Liver (tissue), 9 donors: ENCODE measurements around the gene ATXN7L3. TPM values are rescaled to one million over a fixed set of nuclear protein-coding genes. Genes with fewer than 3 reads are reported as not detected.

ENCODE experiments used
- DNase-seq: peaks from one replicate; pipeline ENCODE4 v3.0.0-alpha.2; 2017; ENCODE audit warnings: low spot score
- H3K27ac ChIP-seq, 2 donors: one replicate each; pipeline ENCODE4 v1.7.0; 2013; ENCODE audit warnings: inconsistent platforms in 2 of 2, low read length in 2 of 2, control low read depth in 1 of 2, low read depth in 1 of 2, mild to moderate bottlenecking in 1 of 2
- H3K27me3 ChIP-seq, 4 donors: one replicate each; pipeline versions ENCODE4 v1.6.1 to v1.7.0; 2013; ENCODE audit warnings: low read length in 3 of 4, inconsistent platforms in 1 of 4, mild to moderate bottlenecking in 1 of 4, moderate library complexity in 1 of 4; ENCODE audit not compliant: control insufficient read depth in 4 of 4, insufficient read depth in 4 of 4
- H3K36me3 ChIP-seq, 4 donors: one replicate each; pipeline versions ENCODE4 v1.6.1 to v1.7.0; 2013; ENCODE audit warnings: low read length in 3 of 4, mild to moderate bottlenecking in 3 of 4, low read depth in 1 of 4, moderate library complexity in 1 of 4; ENCODE audit not compliant: control insufficient read depth in 4 of 4, insufficient read depth in 3 of 4
- H3K4me1 ChIP-seq, 4 donors: one replicate each; pipeline versions ENCODE4 v1.6.1 to v1.7.0; 2013; ENCODE audit warnings: low read length in 3 of 4, mild to moderate bottlenecking in 3 of 4, moderate library complexity in 1 of 4; ENCODE audit not compliant: control insufficient read depth in 4 of 4, insufficient read depth in 4 of 4
- H3K4me3 ChIP-seq, 3 donors: one replicate each; pipeline versions ENCODE4 v1.6.1 to v1.7.0; 2013; ENCODE audit warnings: low read length in 3 of 3, control low read depth in 1 of 3, low read depth in 1 of 3, mild to moderate bottlenecking in 1 of 3
- H3K9ac ChIP-seq, 2 donors: one replicate each; pipeline ENCODE4 v1.7.0; 2013; ENCODE audit warnings: low read length in 2 of 2, mild to moderate bottlenecking in 2 of 2, moderate library complexity in 2 of 2, control low read depth in 1 of 2, low read depth in 1 of 2
- H3K9me3 ChIP-seq, 4 donors: one replicate each; pipeline versions ENCODE4 v1.6.1 to v1.7.0; 2013; ENCODE audit warnings: low read length in 3 of 4; ENCODE audit not compliant: control insufficient read depth in 4 of 4
- ATF3 ChIP-seq: IDR thresholded peaks from 2 replicates; pipeline ENCODE4 v1.6.1; 2016; ENCODE audit warnings: antibody characterized with exemption
- EGR1 ChIP-seq, 2 donors: IDR thresholded peaks; 2 replicates each; pipeline ENCODE4 v1.6.1; 2016 to 2018; ENCODE audit warnings: antibody characterized with exemption in 2 of 2, low read depth in 2 of 2
- FOXA1 ChIP-seq: IDR thresholded peaks from 2 replicates; pipeline ENCODE4 v1.6.1; 2016; ENCODE audit warnings: antibody characterized with exemption
- FOXA2 ChIP-seq: IDR thresholded peaks from 2 replicates; pipeline ENCODE4 v1.6.1; 2016; ENCODE audit warnings: antibody characterized with exemption
- GABPA ChIP-seq, 2 donors: IDR thresholded peaks in 1 of 2; conservative IDR thresholded peaks in 1 of 2; 2 replicates each; pipeline ENCODE4 v1.6.1; 2016; ENCODE audit warnings: antibody characterized with exemption in 2 of 2, mild to moderate bottlenecking in 1 of 2, moderate library complexity in 1 of 2
- HNF4A ChIP-seq, 2 donors: conservative IDR thresholded peaks; 2 replicates each; pipeline ENCODE4 v1.6.1; 2016; ENCODE audit warnings: antibody characterized with exemption in 2 of 2, mild to moderate bottlenecking in 2 of 2
- HNF4G ChIP-seq: IDR thresholded peaks from 2 replicates; pipeline ENCODE4 v1.6.1; 2016; ENCODE audit warnings: antibody characterized with exemption
- JUND ChIP-seq, 2 donors: IDR thresholded peaks; 2 replicates each; pipeline ENCODE4 v1.6.1; 2016; ENCODE audit warnings: antibody characterized with exemption in 2 of 2
- NR2F2 ChIP-seq: IDR thresholded peaks from 2 replicates; pipeline ENCODE4 v1.6.1; 2016; ENCODE audit warnings: antibody characterized with exemption
- RAD21 ChIP-seq, 2 donors: IDR thresholded peaks; 2 replicates each; pipeline ENCODE4 v1.6.1; 2016; ENCODE audit warnings: antibody characterized with exemption in 2 of 2, mild to moderate bottlenecking in 2 of 2
- RXRA ChIP-seq, 2 donors: IDR thresholded peaks; 2 replicates each; pipeline ENCODE4 v1.6.1; 2017 to 2018; ENCODE audit warnings: antibody characterized with exemption in 2 of 2, mild to moderate bottlenecking in 1 of 2
- SP1 ChIP-seq: IDR thresholded peaks from 2 replicates; pipeline ENCODE4 v1.6.1; 2018; ENCODE audit warnings: antibody characterized with exemption, mild to moderate bottlenecking
- TAF1 ChIP-seq: conservative IDR thresholded peaks from 2 replicates; pipeline ENCODE4 v1.6.1; 2016; ENCODE audit warnings: antibody characterized with exemption, mild to moderate bottlenecking
- YY1 ChIP-seq: IDR thresholded peaks from 2 replicates; pipeline ENCODE4 v1.6.1; 2016; ENCODE audit warnings: antibody characterized with exemption, mild to moderate bottlenecking
- ZBTB33 ChIP-seq: IDR thresholded peaks from 2 replicates; pipeline ENCODE4 v1.6.1; 2016; ENCODE audit warnings: antibody characterized with exemption
- WGBS: extraction: QIAGEN DNeasy Blood & Tissue Kit; methylation state at CpG from one replicate; pipeline ENCODE4 v1.1.7; 2013; 5-methylcytosine and 5-hydroxymethylcytosine counted together
- polyA plus RNA-seq, 2 donors: library from polyadenylated mRNA; stranded (reverse) in 1 of 2; unstranded in 1 of 2; fragments of 200-250 nt in 1 of 2; fragments of >200 nt in 1 of 2; fragmentation: Nextera tagmentation in 1 of 2; extraction: Ambion mirVana in 1 of 2; gene quantifications; one replicate each; pipeline versions ENCODE4 v1.2.1 to v1.2.3, GENCODE V29; 2013 to 2015
- total RNA-seq, 2 donors: library from RNA; depleted of rRNA; stranded (reverse); fragments of >200 nt; gene quantifications; one replicate each; pipeline ENCODE4 v1.2.3, GENCODE V29; 2014
- TF ChIP-seq, protein P1 (sequence below): fragments of 150-350 bp; IDR thresholded peaks from 2 replicates; pipeline ENCODE4 v1.5.1; 2017; ENCODE audit warnings: improper control_type of control experiment, low read depth, low read length; ENCODE audit not compliant: missing input control
- TF ChIP-seq, protein P2 (sequence below): IDR thresholded peaks from 2 replicates; pipeline ENCODE4 v1.6.1; 2016; ENCODE audit warnings: antibody characterized with exemption, mild to moderate bottlenecking
- TF ChIP-seq, protein P3 (sequence below): IDR thresholded peaks from 2 replicates; pipeline ENCODE4 v1.6.1; 2016; ENCODE audit warnings: antibody characterized with exemption
- donor health status: healthy.
- donor health status: healthy.
- donor health status: healthy.
- donor health status: healthy.
- donor health status: healthy.

Gene ATXN7L3
- total and polyA plus RNA-seq, 4 donors = 5.1 to 20.9 (median 14.7) TPM

GRCh38 chr17:44155488-44155887 lies 44.2 kb downstream of the ATXN7L3 start:
- no peaks in the 10 kb centered on the region for H3K27me3 ChIP-seq
- no peak overlapping the region for H3K4me3 ChIP-seq
- no peaks in the 10 kb centered on the region for H3K4me1 ChIP-seq
- no peak for TF ChIP-seq RXRA (IDR thresholded peaks at IDR 0.05)
- no peak for TF ChIP-seq FOXA1
- TF ChIP-seq SP1 = no peak
- no peak for TF ChIP-seq HNF4G
- no peak for TF ChIP-seq HNF4A (conservative IDR thresholded peaks at IDR 0.05)
- TF ChIP-seq, protein P1, sequence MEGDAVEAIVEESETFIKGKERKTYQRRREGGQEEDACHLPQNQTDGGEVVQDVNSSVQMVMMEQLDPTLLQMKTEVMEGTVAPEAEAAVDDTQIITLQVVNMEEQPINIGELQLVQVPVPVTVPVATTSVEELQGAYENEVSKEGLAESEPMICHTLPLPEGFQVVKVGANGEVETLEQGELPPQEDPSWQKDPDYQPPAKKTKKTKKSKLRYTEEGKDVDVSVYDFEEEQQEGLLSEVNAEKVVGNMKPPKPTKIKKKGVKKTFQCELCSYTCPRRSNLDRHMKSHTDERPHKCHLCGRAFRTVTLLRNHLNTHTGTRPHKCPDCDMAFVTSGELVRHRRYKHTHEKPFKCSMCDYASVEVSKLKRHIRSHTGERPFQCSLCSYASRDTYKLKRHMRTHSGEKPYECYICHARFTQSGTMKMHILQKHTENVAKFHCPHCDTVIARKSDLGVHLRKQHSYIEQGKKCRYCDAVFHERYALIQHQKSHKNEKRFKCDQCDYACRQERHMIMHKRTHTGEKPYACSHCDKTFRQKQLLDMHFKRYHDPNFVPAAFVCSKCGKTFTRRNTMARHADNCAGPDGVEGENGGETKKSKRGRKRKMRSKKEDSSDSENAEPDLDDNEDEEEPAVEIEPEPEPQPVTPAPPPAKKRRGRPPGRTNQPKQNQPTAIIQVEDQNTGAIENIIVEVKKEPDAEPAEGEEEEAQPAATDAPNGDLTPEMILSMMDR = no peak
- TF ChIP-seq ATF3 = no peak
- TF ChIP-seq, protein P2, sequence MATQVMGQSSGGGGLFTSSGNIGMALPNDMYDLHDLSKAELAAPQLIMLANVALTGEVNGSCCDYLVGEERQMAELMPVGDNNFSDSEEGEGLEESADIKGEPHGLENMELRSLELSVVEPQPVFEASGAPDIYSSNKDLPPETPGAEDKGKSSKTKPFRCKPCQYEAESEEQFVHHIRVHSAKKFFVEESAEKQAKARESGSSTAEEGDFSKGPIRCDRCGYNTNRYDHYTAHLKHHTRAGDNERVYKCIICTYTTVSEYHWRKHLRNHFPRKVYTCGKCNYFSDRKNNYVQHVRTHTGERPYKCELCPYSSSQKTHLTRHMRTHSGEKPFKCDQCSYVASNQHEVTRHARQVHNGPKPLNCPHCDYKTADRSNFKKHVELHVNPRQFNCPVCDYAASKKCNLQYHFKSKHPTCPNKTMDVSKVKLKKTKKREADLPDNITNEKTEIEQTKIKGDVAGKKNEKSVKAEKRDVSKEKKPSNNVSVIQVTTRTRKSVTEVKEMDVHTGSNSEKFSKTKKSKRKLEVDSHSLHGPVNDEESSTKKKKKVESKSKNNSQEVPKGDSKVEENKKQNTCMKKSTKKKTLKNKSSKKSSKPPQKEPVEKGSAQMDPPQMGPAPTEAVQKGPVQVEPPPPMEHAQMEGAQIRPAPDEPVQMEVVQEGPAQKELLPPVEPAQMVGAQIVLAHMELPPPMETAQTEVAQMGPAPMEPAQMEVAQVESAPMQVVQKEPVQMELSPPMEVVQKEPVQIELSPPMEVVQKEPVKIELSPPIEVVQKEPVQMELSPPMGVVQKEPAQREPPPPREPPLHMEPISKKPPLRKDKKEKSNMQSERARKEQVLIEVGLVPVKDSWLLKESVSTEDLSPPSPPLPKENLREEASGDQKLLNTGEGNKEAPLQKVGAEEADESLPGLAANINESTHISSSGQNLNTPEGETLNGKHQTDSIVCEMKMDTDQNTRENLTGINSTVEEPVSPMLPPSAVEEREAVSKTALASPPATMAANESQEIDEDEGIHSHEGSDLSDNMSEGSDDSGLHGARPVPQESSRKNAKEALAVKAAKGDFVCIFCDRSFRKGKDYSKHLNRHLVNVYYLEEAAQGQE = no peak
- TF ChIP-seq TAF1 = no peak
- no peak for TF ChIP-seq FOXA2
- TF ChIP-seq JUND (IDR thresholded peaks at IDR 0.05) = no peak
- TF ChIP-seq NR2F2 = no peak
- TF ChIP-seq YY1 = no peak
- TF ChIP-seq, protein P3, sequence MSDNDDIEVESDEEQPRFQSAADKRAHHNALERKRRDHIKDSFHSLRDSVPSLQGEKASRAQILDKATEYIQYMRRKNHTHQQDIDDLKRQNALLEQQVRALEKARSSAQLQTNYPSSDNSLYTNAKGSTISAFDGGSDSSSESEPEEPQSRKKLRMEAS = no peak
- no peak for TF ChIP-seq GABPA (IDR thresholded peaks at IDR 0.05 in 1 of 2, conservative IDR thresholded peaks at IDR 0.05 in 1 of 2)
- no peak for TF ChIP-seq RAD21 (IDR thresholded peaks at IDR 0.05)
- no peak for TF ChIP-seq ZBTB33
- no peak for TF ChIP-seq EGR1 (IDR thresholded peaks at IDR 0.05; ENCODE audit: low read depth in 2 of 2)
- no peak overlapping the region for H3K9ac ChIP-seq
- no peaks in the 10 kb centered on the region for H3K36me3 ChIP-seq
- no peak overlapping the region for H3K27ac ChIP-seq
- 90% methylated on average over 2 of the region's 2 CpGs for WGBS
- no peaks in the 10 kb centered on the region for H3K9me3 ChIP-seq
- no peak for DNase-seq
